Measurements from ENCODE around the gene NCAPG2.

GRCh38 chr7:158744070-158744469, 39.5 kb upstream of the NCAPG2 start:
- TF ChIP-seq, protein P1, sequence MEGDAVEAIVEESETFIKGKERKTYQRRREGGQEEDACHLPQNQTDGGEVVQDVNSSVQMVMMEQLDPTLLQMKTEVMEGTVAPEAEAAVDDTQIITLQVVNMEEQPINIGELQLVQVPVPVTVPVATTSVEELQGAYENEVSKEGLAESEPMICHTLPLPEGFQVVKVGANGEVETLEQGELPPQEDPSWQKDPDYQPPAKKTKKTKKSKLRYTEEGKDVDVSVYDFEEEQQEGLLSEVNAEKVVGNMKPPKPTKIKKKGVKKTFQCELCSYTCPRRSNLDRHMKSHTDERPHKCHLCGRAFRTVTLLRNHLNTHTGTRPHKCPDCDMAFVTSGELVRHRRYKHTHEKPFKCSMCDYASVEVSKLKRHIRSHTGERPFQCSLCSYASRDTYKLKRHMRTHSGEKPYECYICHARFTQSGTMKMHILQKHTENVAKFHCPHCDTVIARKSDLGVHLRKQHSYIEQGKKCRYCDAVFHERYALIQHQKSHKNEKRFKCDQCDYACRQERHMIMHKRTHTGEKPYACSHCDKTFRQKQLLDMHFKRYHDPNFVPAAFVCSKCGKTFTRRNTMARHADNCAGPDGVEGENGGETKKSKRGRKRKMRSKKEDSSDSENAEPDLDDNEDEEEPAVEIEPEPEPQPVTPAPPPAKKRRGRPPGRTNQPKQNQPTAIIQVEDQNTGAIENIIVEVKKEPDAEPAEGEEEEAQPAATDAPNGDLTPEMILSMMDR (IDR thresholded peaks at IDR 0.05): no peak
- no peak for TF ChIP-seq POLR2A (IDR thresholded peaks at IDR 0.05)

Measured in body of pancreas (tissue), 4 donors.